Measurements from ENCODE around the gene CXCR5. TPM values are rescaled to one million over a fixed set of nuclear protein-coding genes. Genes with fewer than 3 reads are reported as not detected.

CXCR5 gene
- total and polyA plus RNA-seq, 10 of the 15 experiments (the other 5 are each of a cell fraction or from before 2014, with no cell fraction given), result 0.03 to 0.63 (median 0.25) TPM

DNA sequence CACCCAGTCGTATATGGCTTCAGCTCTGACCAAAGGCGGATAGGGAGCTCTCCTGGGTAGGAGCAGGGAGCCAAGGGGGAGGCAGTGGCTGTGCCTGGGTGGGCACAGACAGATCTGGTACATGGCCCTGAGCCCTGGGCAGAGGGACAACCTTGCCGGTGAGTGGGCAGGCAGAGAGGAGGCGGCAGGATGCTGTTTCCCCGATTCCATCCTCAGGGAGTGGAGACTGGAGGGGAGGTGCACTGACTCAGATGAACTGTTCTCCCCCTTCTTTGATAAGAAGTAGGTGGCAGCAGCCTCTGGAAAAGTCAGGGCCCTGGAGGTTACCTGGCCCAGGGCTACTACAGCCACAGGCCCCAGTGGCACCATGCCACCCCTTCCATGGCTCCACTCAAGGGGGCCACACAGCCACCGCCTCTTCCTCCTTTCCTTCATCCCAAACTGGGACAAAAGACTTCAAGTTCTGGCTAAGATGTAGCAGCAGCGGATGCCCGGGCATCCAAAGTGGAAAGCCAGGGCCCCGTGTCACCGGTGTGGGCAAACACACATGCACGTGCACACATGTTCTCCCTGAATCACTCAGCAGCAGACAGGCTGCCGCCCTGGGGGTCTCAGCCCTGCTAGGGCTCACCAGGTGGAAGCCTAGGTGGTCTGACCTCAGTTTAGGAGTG lies 13.4 kb downstream of the CXCR5 start:
- ChIA-PET SMC1A (ENCODE audit: uncharacterized antibody, unreplicated experiment) (interaction anchor here (1.0 to 2.9 kb wide), 4 partner anchors 14 to 105 kb away, joined by 3 to 21 read pairs (median 12); partner anchors contain the start of genes CXCR5 and DDX6), CTCF (interaction anchor here (3.3 kb wide), 1 partner anchor 107 kb away, joined by 37 read pairs; the partner anchor contains the start of gene DDX6), RAD21 (ENCODE audit: unreplicated experiment) (interaction anchor here (2.9 kb wide), 1 partner anchor 15 kb away, joined by 10 read pairs; no protein-coding TSS in a partner anchor), POLR2A (interaction anchor here (1.9 to 2.7 kb wide), 2 partner anchors 20 to 77 kb away, joined by 6 to 13 read pairs; no protein-coding TSS in a partner anchor)
- H3K4me1 ChIP-seq (ENCODE audit: control insufficient read depth, insufficient read depth, low read length), result peaks cover 41% of the 10 kb centered on the region
- peaks cover 0 to 5% of the 10 kb centered on the region in 2 experiments; a peak in 2 of 4 replicates for H3K36me3 ChIP-seq (ENCODE audit: control insufficient read depth in 2 of 2, insufficient read depth in 2 of 2, low read length in 1 of 2)
- intact Hi-C loops (cut with micrococcal nuclease; ENCODE audit: unreplicated experiment), result no loop called here
- no peaks in the 10 kb centered on the region for H4K20me1 ChIP-seq (ENCODE audit: control insufficient read depth, insufficient read depth)
- no peak overlapping the region for H3K27ac ChIP-seq (ENCODE audit: control insufficient read depth, insufficient read depth)
- no peak overlapping the region for H2AFZ ChIP-seq (ENCODE audit: control insufficient read depth, low read depth, low read length)
- WGBS (ENCODE audit: insufficient coverage, insufficient replicate concordance, low lambda C conversion rate, missing lambda C conversion rate), result 62% methylated on average over 12 of the region's 12 CpGs
- FAIRE-seq, result no peak
- no peak overlapping the region for H3K4me3 ChIP-seq
- TF ChIP-seq EED (IDR thresholded peaks at IDR 0.05; ENCODE audit: low read depth) (0 out of 2 replicates have a peak, but pooled peaks have one; percentile 7), SUPT20H (IDR thresholded peaks at IDR 0.05; ENCODE audit: borderline replicate concordance, control insufficient read depth, low read depth, low read length) (no peak)
- H3K9ac ChIP-seq (ENCODE audit: control insufficient read depth, insufficient read depth, low read length), result no peak overlapping the region
- DNase-seq (ENCODE audit: low read depth, low spot score), result no peak
- H3K79me2 ChIP-seq (ENCODE audit: control insufficient read depth, insufficient read depth, low read length), result no peaks in the 10 kb centered on the region
- in situ Hi-C loops (cut with MboI), result no loop called here
- no TSS peak for BruUV-seq (replicated peaks)
- H3K9me3 ChIP-seq (replicated peaks; ENCODE audit: control insufficient read depth, insufficient read depth, low read length), result no peaks in the 10 kb centered on the region
- no peak overlapping the region; the same call in 1 of the 2 replicates for H3K4me2 ChIP-seq (ENCODE audit: control insufficient read depth, insufficient read depth)
- no peaks in the 10 kb centered on the region for H3K27me3 ChIP-seq (replicated peaks in 1 of 2; ENCODE audit: control insufficient read depth in 2 of 2, insufficient read depth in 2 of 2, low read length in 1 of 2)
- ATAC-seq, result no peak

GRCh38 chr11:118897721-118898310 lies 14.1 kb downstream of the CXCR5 start:
- H2AFZ ChIP-seq (ENCODE audit: control insufficient read depth, low read depth, low read length), result no peak overlapping the region
- WGBS (ENCODE audit: insufficient coverage, insufficient replicate concordance, low lambda C conversion rate, missing lambda C conversion rate), result 76% methylated on average over 12 of the region's 13 CpGs
- H3K27ac ChIP-seq (ENCODE audit: control insufficient read depth, insufficient read depth), result no peak overlapping the region
- H3K79me2 ChIP-seq (ENCODE audit: control insufficient read depth, insufficient read depth, low read length), result no peaks in the 10 kb centered on the region
- no peak for TF ChIP-seq JUNB (IDR thresholded peaks at IDR 0.05)
- 0 out of 2 replicates have a peak, but pooled peaks have one; percentile 10 for TF ChIP-seq POLR2A (IDR thresholded peaks at IDR 0.05; ENCODE audit: low read depth, low read length)
- TF ChIP-seq, protein P1, sequence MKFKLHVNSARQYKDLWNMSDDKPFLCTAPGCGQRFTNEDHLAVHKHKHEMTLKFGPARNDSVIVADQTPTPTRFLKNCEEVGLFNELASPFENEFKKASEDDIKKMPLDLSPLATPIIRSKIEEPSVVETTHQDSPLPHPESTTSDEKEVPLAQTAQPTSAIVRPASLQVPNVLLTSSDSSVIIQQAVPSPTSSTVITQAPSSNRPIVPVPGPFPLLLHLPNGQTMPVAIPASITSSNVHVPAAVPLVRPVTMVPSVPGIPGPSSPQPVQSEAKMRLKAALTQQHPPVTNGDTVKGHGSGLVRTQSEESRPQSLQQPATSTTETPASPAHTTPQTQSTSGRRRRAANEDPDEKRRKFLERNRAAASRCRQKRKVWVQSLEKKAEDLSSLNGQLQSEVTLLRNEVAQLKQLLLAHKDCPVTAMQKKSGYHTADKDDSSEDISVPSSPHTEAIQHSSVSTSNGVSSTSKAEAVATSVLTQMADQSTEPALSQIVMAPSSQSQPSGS (IDR thresholded peaks at IDR 0.05; ENCODE audit: low read length), result no peak
- TF ChIP-seq GATAD2B (conservative IDR thresholded peaks at IDR 0.05; ENCODE audit: low read depth), result no peak
- ChIA-PET SMC1A (ENCODE audit: uncharacterized antibody, unreplicated experiment) (no interaction called here), CTCF (no interaction called here), POLR2A (no interaction called here), RAD21 (ENCODE audit: unreplicated experiment) (no interaction called here)
- intact Hi-C loops (cut with micrococcal nuclease; ENCODE audit: unreplicated experiment) (no loop called here), in situ Hi-C loops (cut with MboI) (no loop called here)
- DNase-seq (ENCODE audit: low read depth, low spot score) (no peak), FAIRE-seq (no peak), ATAC-seq (no peak)
- H3K27me3 ChIP-seq (replicated peaks in 1 of 2; ENCODE audit: control insufficient read depth in 2 of 2, insufficient read depth in 2 of 2, low read length in 1 of 2), result no peaks in the 10 kb centered on the region
- peaks cover 34% of the 10 kb centered on the region for H3K4me1 ChIP-seq (ENCODE audit: control insufficient read depth, insufficient read depth, low read length)
- H4K20me1 ChIP-seq (ENCODE audit: control insufficient read depth, insufficient read depth), result no peaks in the 10 kb centered on the region
- H3K4me3 ChIP-seq, result no peak overlapping the region
- BruUV-seq (replicated peaks), result no TSS peak
- no peak overlapping the region for H3K4me2 ChIP-seq (ENCODE audit: control insufficient read depth, insufficient read depth)
- peaks cover 0 to 5% of the 10 kb centered on the region in 2 experiments; a peak in 2 of 4 replicates for H3K36me3 ChIP-seq (ENCODE audit: control insufficient read depth in 2 of 2, insufficient read depth in 2 of 2, low read length in 1 of 2)
- no peak overlapping the region for H3K9ac ChIP-seq (ENCODE audit: control insufficient read depth, insufficient read depth, low read length)
- H3K9me3 ChIP-seq (replicated peaks; ENCODE audit: control insufficient read depth, insufficient read depth, low read length), result no peaks in the 10 kb centered on the region
